Activated CD4-positive, alpha-beta memory T cell treated with anti-CD3 and anti-CD28 coated beads, Interleukin-2, amount 10 ng/mL, durations not matched to agents 7 days and 5 days (primary cell): Measurements from ENCODE around the gene RICTOR. TPM values are rescaled to one million over a fixed set of nuclear protein-coding genes. Genes with fewer than 3 reads are reported as not detected.
A peak's percentile ranks its signal among the peaks of the same experiment; 100 is the strongest.

Experiments
- CTCF ChIA-PET: fragments of 350-600 bp; sonication (Branson Sonifier 250); formaldehyde crosslinking; loops from one replicate; lab custom pipeline; 2021; ENCODE audit warnings: antibody characterized with exemption, inconsistent platforms; lab: Charles Lee
- POLR2A ChIA-PET: fragments of 350-600 bp; sonication (Branson Sonifier 250); formaldehyde crosslinking; loops from one replicate; lab custom pipeline; 2021; ENCODE audit warnings: antibody characterized with exemption; lab: Charles Lee
- DNase-seq: peaks from one replicate; pipeline ENCODE4 v3.0.0-alpha.2; 2020
- H3K27ac Mint-ChIP-seq: one replicate; pipeline ENCODE4 v1.8.0; 2021; ENCODE audit warnings: mild to moderate bottlenecking, mixed read lengths
- H3K27me3 Mint-ChIP-seq: one replicate; pipeline ENCODE4 v1.8.0; 2021; ENCODE audit warnings: mixed read lengths
- H3K36me3 Mint-ChIP-seq: one replicate; pipeline ENCODE4 v1.8.0; 2021; ENCODE audit warnings: low read depth, mixed read lengths
- H3K4me1 Mint-ChIP-seq: one replicate; pipeline ENCODE4 v1.8.0; 2021; ENCODE audit warnings: mixed read lengths
- H3K4me3 Mint-ChIP-seq: one replicate; pipeline ENCODE4 v1.8.0; 2021; ENCODE audit warnings: mild to moderate bottlenecking, mixed read lengths
- H3K9me3 Mint-ChIP-seq: one replicate; pipeline ENCODE4 v1.8.0; 2021; ENCODE audit warnings: mixed read lengths
- total RNA-seq, 2 experiments: library from RNA; stranded (reverse); gene quantifications; one replicate each; pipeline ENCODE4 v1.2.3, GENCODE V29; 2021

Gene RICTOR
- 10 to 100 TPM; 50.4 to 56.4 TPM for total RNA-seq

- H3K4me1 Mint-ChIP-seq: peaks cover 53% of the 10 kb centered on the region
- CTCF ChIA-PET: interaction anchor here (1.3 kb wide), 1 partner anchor 143 kb away, joined by 7 read pairs; no protein-coding TSS in a partner anchor
Observed at GRCh38 chr5:39074017-39074814, at the start of gene RICTOR. TSS of gene RICTOR (minus strand) at chr5:39074399. CDS start at chr5:39074377, 22 bp downstream.

GRCh38 chr5:39121922-39122321, 47.7 kb upstream of the RICTOR start:
- CTCF ChIA-PET: no interaction called here
- H3K4me3 Mint-ChIP-seq: no peak overlapping the region
- peaks cover 67% of the 10 kb centered on the region for H3K36me3 Mint-ChIP-seq
- no peaks in the 10 kb centered on the region for H3K9me3 Mint-ChIP-seq
- POLR2A ChIA-PET: no interaction called here
- H3K27me3 Mint-ChIP-seq: no peaks in the 10 kb centered on the region
- no peak for DNase-seq
- H3K4me1 Mint-ChIP-seq: peaks cover 12% of the 10 kb centered on the region
- H3K27ac Mint-ChIP-seq: no peak overlapping the region

More at GRCh38 chr5:39074017-39074814, at the start of gene RICTOR:
- H3K4me3 Mint-ChIP-seq: peak within 1 kb of the TSS; percentile 91
- peaks cover 13% of the 10 kb centered on the region for H3K27me3 Mint-ChIP-seq
- POLR2A ChIA-PET: interaction anchor here (0.6 to 4.4 kb wide), 15 partner anchors 25 to 246 kb away, joined by 3 to 31 read pairs (median 4); no protein-coding TSS in a partner anchor
- H3K9me3 Mint-ChIP-seq: no peaks in the 10 kb centered on the region
- peaks cover 22% of the 10 kb centered on the region for H3K36me3 Mint-ChIP-seq
- peak; percentile 93 for DNase-seq
- peak within 1 kb of the TSS; percentile 95 for H3K27ac Mint-ChIP-seq

DNA sequence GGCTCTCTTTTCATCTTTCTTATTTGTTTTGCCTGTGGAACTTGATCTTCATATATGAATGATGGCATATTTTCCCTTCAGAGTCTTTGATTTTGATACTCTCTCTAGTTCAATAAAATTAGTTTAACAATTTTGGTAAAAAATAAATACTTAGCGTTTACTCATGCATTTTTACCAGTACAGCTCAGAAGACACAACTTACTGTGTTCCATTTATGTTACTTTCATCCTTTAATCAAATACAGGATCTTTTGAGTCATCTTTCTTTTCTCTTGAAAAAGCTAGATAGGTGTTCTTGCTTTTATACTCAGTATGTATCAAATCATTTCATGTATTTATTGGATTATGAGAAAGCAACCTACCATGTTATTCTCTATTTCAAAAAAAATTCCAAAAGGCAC, 47.1 kb upstream of the RICTOR start:
- Mint-ChIP-seq H3K4me3 (no peak overlapping the region), H3K27me3 (no peaks in the 10 kb centered on the region), H3K4me1 (peaks cover 18% of the 10 kb centered on the region), H3K36me3 (peaks cover 72% of the 10 kb centered on the region), H3K27ac (no peak overlapping the region), H3K9me3 (no peaks in the 10 kb centered on the region)
- POLR2A ChIA-PET: interaction anchor here (1.1 kb wide), 1 partner anchor 49 kb away, joined by 3 read pairs; no protein-coding TSS in a partner anchor
- CTCF ChIA-PET: interaction anchor here (0.9 kb wide), 1 partner anchor 424 kb away, joined by 3 read pairs; no protein-coding TSS in a partner anchor
- DNase-seq: no peak

- ChIA-PET CTCF (interaction anchor here (1.0 to 1.9 kb wide), 4 partner anchors 39 to 98 kb away, joined by 3 to 6 read pairs (median 4); no protein-coding TSS in a partner anchor), POLR2A (no interaction called here)
- Mint-ChIP-seq H3K36me3 (peaks cover 74% of the 10 kb centered on the region), H3K9me3 (no peaks in the 10 kb centered on the region), H3K27ac (no peak overlapping the region), H3K27me3 (no peaks in the 10 kb centered on the region), H3K4me1 (peaks cover 27% of the 10 kb centered on the region), H3K4me3 (no peak overlapping the region)
- DNase-seq: no peak
Observed at GRCh38 chr5:39120052-39120420, 45.8 kb upstream of the RICTOR start.

- peaks cover 27% of the 10 kb centered on the region for H3K4me1 Mint-ChIP-seq
- no peaks in the 10 kb centered on the region for H3K27me3 Mint-ChIP-seq
- no peak overlapping the region for H3K27ac Mint-ChIP-seq
- H3K9me3 Mint-ChIP-seq: no peaks in the 10 kb centered on the region
- ChIA-PET CTCF (interaction anchor here (1.1 to 1.9 kb wide), 3 partner anchors 39 to 98 kb away, joined by 3 to 6 read pairs (median 4); no protein-coding TSS in a partner anchor), POLR2A (no interaction called here)
- H3K4me3 Mint-ChIP-seq: no peak overlapping the region
- DNase-seq: no peak
- H3K36me3 Mint-ChIP-seq: peaks cover 74% of the 10 kb centered on the region
Observed at GRCh38 chr5:39119404-39120051, 45.3 kb upstream of the RICTOR start.

GRCh38 chr5:39118638-39119037, 44.4 kb upstream of the RICTOR start:
- H3K27me3 Mint-ChIP-seq: no peaks in the 10 kb centered on the region
- no peak for DNase-seq
- H3K36me3 Mint-ChIP-seq: peaks cover 77% of the 10 kb centered on the region
- ChIA-PET POLR2A (no interaction called here), CTCF (interaction anchor here (1.0 kb wide), 1 partner anchor 165 kb away, joined by 3 read pairs; no protein-coding TSS in a partner anchor)
- H3K27ac Mint-ChIP-seq: no peak overlapping the region
- peaks cover 27% of the 10 kb centered on the region for H3K4me1 Mint-ChIP-seq
- H3K4me3 Mint-ChIP-seq: no peak overlapping the region
- no peaks in the 10 kb centered on the region for H3K9me3 Mint-ChIP-seq

DNA sequence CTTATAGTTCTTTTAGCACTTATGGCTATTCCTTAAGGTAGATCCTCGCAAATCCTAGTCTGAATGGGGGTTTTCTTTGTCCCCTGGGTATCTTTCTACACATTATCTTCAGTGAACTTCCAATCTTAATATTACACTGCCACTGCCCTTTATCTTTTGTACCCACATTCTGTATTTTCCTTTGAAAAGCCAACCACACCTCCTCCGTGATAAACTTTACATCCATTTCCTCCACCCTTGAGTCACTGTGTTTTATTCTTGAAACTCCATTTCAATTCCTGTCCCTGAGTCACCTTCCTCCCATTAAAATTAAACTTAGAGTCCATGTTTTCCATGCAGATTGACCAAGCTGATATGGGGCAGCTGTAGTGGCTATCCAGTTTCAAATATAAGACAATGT, 43.2 kb upstream of the RICTOR start:
- Mint-ChIP-seq H3K27ac (no peak overlapping the region), H3K4me1 (peaks cover 27% of the 10 kb centered on the region), H3K36me3 (peaks cover 78% of the 10 kb centered on the region), H3K27me3 (no peaks in the 10 kb centered on the region), H3K9me3 (no peaks in the 10 kb centered on the region), H3K4me3 (no peak overlapping the region)
- CTCF ChIA-PET: interaction anchor here (1.0 to 1.3 kb wide), 2 partner anchors 37 to 78 kb away, joined by 4 to 5 read pairs; no protein-coding TSS in a partner anchor
- POLR2A ChIA-PET: no interaction called here
- no peak for DNase-seq

GRCh38 chr5:39116344-39117170, 42.4 kb upstream of the RICTOR start:
- POLR2A ChIA-PET: interaction anchor here (0.8 kb wide), 1 partner anchor 17 kb away, joined by 3 read pairs; no protein-coding TSS in a partner anchor
- H3K9me3 Mint-ChIP-seq: no peaks in the 10 kb centered on the region

DNA sequence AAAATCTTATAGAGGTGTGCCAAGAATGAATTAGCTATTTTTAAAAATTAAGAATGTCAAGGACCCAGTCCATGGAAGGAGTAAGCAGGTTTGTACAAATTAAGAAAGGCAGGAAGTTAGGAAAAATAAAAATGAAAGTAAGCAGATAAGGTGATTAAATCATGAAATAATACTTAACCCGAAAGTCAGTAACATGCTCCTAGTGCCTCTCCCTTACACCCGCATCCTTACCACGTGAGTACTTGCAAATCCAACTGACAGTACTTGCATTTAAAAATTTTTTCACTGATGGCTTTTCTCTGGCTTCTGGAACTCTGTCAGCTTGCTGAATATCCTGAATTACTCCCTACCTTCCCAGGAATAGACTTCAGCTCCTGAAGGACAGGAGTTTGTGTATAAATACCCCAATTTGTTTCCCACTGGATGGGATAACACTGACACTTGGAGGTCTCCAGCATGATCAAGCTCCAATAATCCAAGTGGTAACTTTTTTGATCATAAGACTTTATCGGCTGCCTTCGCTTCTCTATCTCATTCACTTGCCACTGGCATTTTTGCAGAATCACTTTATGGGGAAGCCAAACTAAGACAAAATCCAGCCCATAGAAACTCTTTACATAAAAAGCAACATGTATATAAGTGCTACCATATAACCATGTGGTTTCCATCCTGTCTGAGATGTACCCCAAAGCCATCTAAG, 41.6 kb upstream of the RICTOR start:
- Mint-ChIP-seq H3K27ac (no peak overlapping the region), H3K27me3 (no peaks in the 10 kb centered on the region), H3K9me3 (no peaks in the 10 kb centered on the region), H3K4me1 (peaks cover 27% of the 10 kb centered on the region), H3K36me3 (peaks cover 66% of the 10 kb centered on the region), H3K4me3 (no peak overlapping the region)
- no peak for DNase-seq
- CTCF ChIA-PET: interaction anchor here (0.7 to 1.3 kb wide), 2 partner anchors 35 to 167 kb away, joined by 4 to 5 read pairs; no protein-coding TSS in a partner anchor
- POLR2A ChIA-PET: no interaction called here

More at GRCh38 chr5:39116344-39117170, 42.4 kb upstream of the RICTOR start:
- no peaks in the 10 kb centered on the region for H3K27me3 Mint-ChIP-seq
- no peak for DNase-seq
- peaks cover 70% of the 10 kb centered on the region for H3K36me3 Mint-ChIP-seq
- CTCF ChIA-PET: interaction anchor here (1.3 kb wide), 1 partner anchor 36 kb away, joined by 5 read pairs; no protein-coding TSS in a partner anchor
- H3K27ac Mint-ChIP-seq: no peak overlapping the region
- no peak overlapping the region for H3K4me3 Mint-ChIP-seq
- peaks cover 27% of the 10 kb centered on the region for H3K4me1 Mint-ChIP-seq

DNA sequence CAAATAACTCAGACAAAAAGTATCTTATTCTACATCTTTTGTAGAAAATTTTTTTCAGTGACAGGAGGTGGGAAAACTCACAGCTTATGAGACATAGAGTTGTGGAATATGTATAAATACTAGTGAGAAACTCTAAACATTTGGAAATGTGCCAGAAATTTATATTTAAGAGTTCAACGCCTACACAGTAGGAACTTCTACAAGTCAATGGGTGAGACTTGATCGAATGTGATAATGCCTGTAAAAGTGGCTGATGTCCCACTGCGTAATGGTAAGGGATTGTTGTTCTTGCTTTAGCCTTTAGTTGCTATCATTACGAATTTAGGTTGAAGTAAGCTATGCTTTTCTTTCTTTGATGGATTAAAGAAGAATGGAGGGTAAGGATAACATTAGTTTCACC, 40.0 kb upstream of the RICTOR start:
- CTCF ChIA-PET: interaction anchor here (0.6 kb wide), 1 partner anchor 285 kb away, joined by 3 read pairs; no protein-coding TSS in a partner anchor
- Mint-ChIP-seq H3K9me3 (no peaks in the 10 kb centered on the region), H3K27ac (no peak overlapping the region), H3K36me3 (peaks cover 72% of the 10 kb centered on the region), H3K4me1 (peaks cover 25% of the 10 kb centered on the region), H3K4me3 (no peak overlapping the region), H3K27me3 (no peaks in the 10 kb centered on the region)
- no peak for DNase-seq
- POLR2A ChIA-PET: no interaction called here

GRCh38 chr5:39113354-39113953, 39.3 kb upstream of the RICTOR start:
- H3K4me3 Mint-ChIP-seq: no peak overlapping the region
- ChIA-PET POLR2A (interaction anchor here (1.1 kb wide), 1 partner anchor 9 kb away, joined by 3 read pairs; no protein-coding TSS in a partner anchor), CTCF (interaction anchor here (1.1 to 1.3 kb wide), 2 partner anchors 11 to 34 kb away, joined by 3 read pairs; no protein-coding TSS in a partner anchor)
- peaks cover 25% of the 10 kb centered on the region for H3K4me1 Mint-ChIP-seq
- H3K27me3 Mint-ChIP-seq: no peaks in the 10 kb centered on the region
- no peak for DNase-seq
- peaks cover 74% of the 10 kb centered on the region for H3K36me3 Mint-ChIP-seq
- H3K27ac Mint-ChIP-seq: no peak overlapping the region
- H3K9me3 Mint-ChIP-seq: no peaks in the 10 kb centered on the region
